HG02884 (cell line): ENCODE results near the gene LMLN.
"Not testable (repeated sequence)": the region's sequence is repeated elsewhere in the genome, so short reads cannot be mapped to it uniquely, and the experiment has no call there.

ENCODE experiments used
- ATAC-seq: cut with Tn5 transposase; IDR thresholded peaks from one replicate; pipeline ENCODE4 v1.9.1; 2021; ENCODE audit warnings: mild to moderate bottlenecking, moderate library complexity; ENCODE audit not compliant: unreplicated experiment

The LMLN gene

GRCh38 chr3:198022604-198023003 lies 62.6 kb downstream of the LMLN start:
- ATAC-seq, result no peak

GRCh38 chr3:198025644-198026043 lies 65.6 kb downstream of the LMLN start:
- no peak for ATAC-seq

- ATAC-seq, result no peak
Measured at GRCh38 chr3:198026620-198027019, 66.6 kb downstream of the LMLN start.

- ATAC-seq, result no peak
Measured at GRCh38 chr3:198027045-198027798, 67.2 kb downstream of the LMLN start.

GRCh38 chr3:198027799-198028390 lies 67.9 kb downstream of the LMLN start:
- no peak for ATAC-seq

GRCh38 chr3:198028718-198029117 lies 68.7 kb downstream of the LMLN start:
- ATAC-seq, result no peak

- no peak for ATAC-seq
Measured at GRCh38 chr3:198030125-198030524, 70.1 kb downstream of the LMLN start.

- ATAC-seq, result no peak
Measured at GRCh38 chr3:198030726-198031125, 70.7 kb downstream of the LMLN start.

- ATAC-seq, result no peak
Measured at GRCh38 chr3:198032039-198032936, 72.3 kb downstream of the LMLN start.

- ATAC-seq, result no peak
Measured at GRCh38 chr3:198043119-198043518, 83.1 kb downstream of the LMLN start.

- ATAC-seq, result no peak
Measured at GRCh38 chr3:198046120-198046857, 86.3 kb downstream of the LMLN start.

GRCh38 chr3:198048445-198048844 lies 88.4 kb downstream of the LMLN start:
- ATAC-seq, result no peak

- no peak for ATAC-seq
Measured at GRCh38 chr3:198051836-198052235, 91.8 kb downstream of the LMLN start.

GRCh38 chr3:198053462-198053861 lies 93.4 kb downstream of the LMLN start:
- not testable (repeated sequence) for ATAC-seq

- ATAC-seq, result no peak
Measured at GRCh38 chr3:198061119-198062067, 101.4 kb downstream of the LMLN start.

GRCh38 chr3:198062068-198062465 lies 102.0 kb downstream of the LMLN start:
- ATAC-seq, result no peak

- no peak for ATAC-seq
Measured at GRCh38 chr3:198064420-198064819, 104.4 kb downstream of the LMLN start.

GRCh38 chr3:198065897-198066296 lies 105.9 kb downstream of the LMLN start:
- no peak for ATAC-seq

- no peak for ATAC-seq
Measured at GRCh38 chr3:198067416-198067815, 107.4 kb downstream of the LMLN start.

GRCh38 chr3:198070871-198071270 lies 110.9 kb downstream of the LMLN start:
- no peak for ATAC-seq
